ENCODE data around the gene IDNK. TPM values are rescaled to one million over a fixed set of nuclear protein-coding genes. Genes with fewer than 3 reads are reported as not detected.

Gene IDNK
- total RNA-seq, 3 donors from 2014 or later: 6.8 to 10.6 (median 7.1) TPM

- TF ChIP-seq CTCF (IDR thresholded peaks at IDR 0.05): no peak
- DNase-seq (no peak), ATAC-seq (no peak)
- H3K9me3 ChIP-seq: no peaks in the 10 kb centered on the region
- H3K4me3 ChIP-seq: no peak overlapping the region
- intact Hi-C loops (cut with DNase I, micrococcal nuclease): no loop called here
- H3K4me1 ChIP-seq (ENCODE audit: low read depth): peaks cover 10% of the 10 kb centered on the region
- no peaks in the 10 kb centered on the region for H3K36me3 ChIP-seq (ENCODE audit: low read depth)
These were observed 5.6 kb downstream of the IDNK start for GRCh38 chr9:83628540-83628939.

GRCh38 chr9:83629433-83630104 lies 6.6 kb downstream of the IDNK start:
- H3K36me3 ChIP-seq (ENCODE audit: low read depth): no peaks in the 10 kb centered on the region
- intact Hi-C loops (cut with DNase I, micrococcal nuclease): no loop called here
- DNase-seq: peak in 1 of 3 donors; percentile 19
- TF ChIP-seq CTCF (IDR thresholded peaks at IDR 0.05): no peak
- peaks cover 3% of the 10 kb centered on the region for H3K4me1 ChIP-seq (ENCODE audit: low read depth)
- ATAC-seq: peak; percentile 81
- no peaks in the 10 kb centered on the region for H3K9me3 ChIP-seq
- no peak overlapping the region for H3K4me3 ChIP-seq

- Histone ChIP-seq H3K4me1 (ENCODE audit: low read depth) (peaks cover 3% of the 10 kb centered on the region), H3K36me3 (ENCODE audit: low read depth) (no peaks in the 10 kb centered on the region), H3K9me3 (no peaks in the 10 kb centered on the region), H3K4me3 (no peak overlapping the region)
- no peak for TF ChIP-seq CTCF (IDR thresholded peaks at IDR 0.05)
- DNase-seq: no peak
- intact Hi-C loops (cut with DNase I, micrococcal nuclease): no loop called here
- ATAC-seq: no peak
These were observed 8.1 kb downstream of the IDNK start for GRCh38 chr9:83630938-83631457.

- Histone ChIP-seq H3K4me1 (ENCODE audit: low read depth) (peaks cover 3% of the 10 kb centered on the region), H3K4me3 (no peak overlapping the region), H3K9me3 (no peaks in the 10 kb centered on the region), H3K36me3 (ENCODE audit: low read depth) (no peaks in the 10 kb centered on the region)
- intact Hi-C loops (cut with DNase I, micrococcal nuclease): no loop called here
- TF ChIP-seq CTCF (IDR thresholded peaks at IDR 0.05): no peak
- DNase-seq: no peak
- no peak for ATAC-seq
These were observed 10.3 kb downstream of the IDNK start for GRCh38 chr9:83633255-83633654.

- no peak for ATAC-seq
- Histone ChIP-seq H3K4me1 (ENCODE audit: low read depth) (peaks cover 3% of the 10 kb centered on the region), H3K36me3 (ENCODE audit: low read depth) (no peaks in the 10 kb centered on the region), H3K4me3 (no peak overlapping the region), H3K9me3 (no peaks in the 10 kb centered on the region)
- DNase-seq: no peak
- TF ChIP-seq CTCF (IDR thresholded peaks at IDR 0.05): no peak
- intact Hi-C loops (cut with DNase I, micrococcal nuclease): no loop called here
These were observed 10.7 kb downstream of the IDNK start for GRCh38 chr9:83633676-83634075.

Data from mucosa of descending colon (tissue), 3 donors.